SK-N-SH treated with all-trans-retinoic acid at 6 μM for 48 hours (cell line): ENCODE data around the gene DOCK11.

Experiments
- ATAC-seq: fragments of 200-7000 bp; cut with Tn5 transposase; 3 replicates; pipeline ENCODE4 v1.9.1; 2020; ENCODE audit warnings: mild to moderate bottlenecking, moderate library complexity
- ARNTL ChIP-seq: fragments of 450-650 bp; formaldehyde crosslinking; IDR thresholded peaks from 2 replicates; pipeline ENCODE4 v1.5.0; 2020; ENCODE audit warnings: low read depth, mild to moderate bottlenecking, moderate library complexity, borderline replicate concordance
- BACH2 ChIP-seq: fragments of 250-450 bp; sonication (Bioruptor Pico); IDR thresholded peaks from 2 replicates; pipeline ENCODE4 v1.9.0; 2021; ENCODE audit warnings: mild to moderate bottlenecking, borderline replicate concordance
- CREB5 ChIP-seq: fragments of 250-450 bp; sonication (Bioruptor Pico); IDR thresholded peaks from 2 replicates; pipeline ENCODE4 v1.5.1; 2020; ENCODE audit warnings: low read depth, mild to moderate bottlenecking, moderate library complexity
- CSDC2 ChIP-seq: fragments of 250-450 bp; sonication (Bioruptor Pico); IDR thresholded peaks from 2 replicates; pipeline ENCODE4 v1.5.0; 2020; ENCODE audit warnings: mild to moderate bottlenecking, moderate library complexity
- ESRRG ChIP-seq: fragments of 250-450 bp; sonication (Bioruptor Pico); IDR thresholded peaks from 2 replicates; pipeline ENCODE4 v1.6.1; 2021; ENCODE audit warnings: mild to moderate bottlenecking
- GLIS3 ChIP-seq: fragments of 250-450 bp; sonication (Bioruptor Pico); IDR thresholded peaks from 2 replicates; pipeline ENCODE4 v1.5.0; 2020; ENCODE audit warnings: mild to moderate bottlenecking, moderate library complexity
- ISL1 ChIP-seq: fragments of 250-450 bp; sonication (Bioruptor Pico); IDR thresholded peaks from 2 replicates; pipeline ENCODE4 v2.1.2; 2022; ENCODE audit warnings: mild to moderate bottlenecking, moderate library complexity
- OSR1 ChIP-seq: fragments of 250-450 bp; sonication (Bioruptor Pico); IDR thresholded peaks from 2 replicates; pipeline ENCODE4 v1.8.0; 2022; ENCODE audit warnings: moderate library complexity, mild to moderate bottlenecking, inconsistent platforms
- PPARA ChIP-seq: fragments of 250-450 bp; sonication (Bioruptor Pico); IDR thresholded peaks from 2 replicates; pipeline ENCODE4 v1.5.0; 2020; ENCODE audit warnings: mild to moderate bottlenecking, borderline replicate concordance
- RARB ChIP-seq: fragments of 250-450 bp; sonication (Bioruptor Pico); IDR thresholded peaks from 2 replicates; pipeline ENCODE4 v1.8.0; 2021; ENCODE audit warnings: mild to moderate bottlenecking, moderate library complexity
- SNAI2 ChIP-seq: fragments of 250-450 bp; sonication (Bioruptor Pico); IDR thresholded peaks from 2 replicates; pipeline ENCODE4 v1.5.0; 2020; ENCODE audit warnings: mild to moderate bottlenecking, moderate library complexity
- TCF4 ChIP-seq: fragments of 250-450 bp; sonication (Bioruptor Pico); IDR thresholded peaks from 2 replicates; pipeline ENCODE4 v1.8.0; 2021; ENCODE audit warnings: mild to moderate bottlenecking, moderate library complexity, borderline replicate concordance
- TOX ChIP-seq: fragments of 250-450 bp; sonication (Bioruptor Pico); IDR thresholded peaks from 2 replicates; pipeline ENCODE4 v1.8.0; 2021; ENCODE audit warnings: mild to moderate bottlenecking, moderate library complexity, borderline replicate concordance
- TSHZ2 ChIP-seq: fragments of 250-450 bp; sonication (Bioruptor Pico); IDR thresholded peaks from 2 replicates; pipeline ENCODE4 v1.5.0; 2020; ENCODE audit warnings: mild to moderate bottlenecking, moderate library complexity
- ZC3H10 ChIP-seq: fragments of 250-450 bp; sonication (Bioruptor Pico); IDR thresholded peaks from 2 replicates; pipeline ENCODE4 v1.5.1; 2021; ENCODE audit warnings: mild to moderate bottlenecking, moderate library complexity
- ZFP3 ChIP-seq: fragments of 250-450 bp; sonication (Bioruptor Pico); IDR thresholded peaks from 2 replicates; pipeline ENCODE4 v1.5.0; 2020; ENCODE audit warnings: mild to moderate bottlenecking, moderate library complexity
- ZFP30 ChIP-seq: fragments of 450-650 bp; formaldehyde crosslinking; IDR thresholded peaks from 2 replicates; pipeline ENCODE4 v1.5.0; 2022; ENCODE audit warnings: mild to moderate bottlenecking, moderate library complexity
- ZNF565 ChIP-seq: fragments of 450-650 bp; formaldehyde crosslinking; conservative IDR thresholded peaks from 2 replicates; pipeline ENCODE4 v1.5.0; 2020; ENCODE audit warnings: low read depth, mild to moderate bottlenecking, moderate library complexity
- ZNF70 ChIP-seq: fragments of 450-650 bp; formaldehyde crosslinking; IDR thresholded peaks from 2 replicates; pipeline ENCODE4 v1.5.0; 2020; ENCODE audit warnings: mild to moderate bottlenecking, moderate library complexity
- ZNF8 ChIP-seq: fragments of 450-650 bp; formaldehyde crosslinking; IDR thresholded peaks from 2 replicates; pipeline ENCODE4 v1.5.0; 2020; ENCODE audit warnings: mild to moderate bottlenecking, moderate library complexity
- TF ChIP-seq, protein P1 (sequence below): fragments of 250-450 bp; sonication (Bioruptor Pico); IDR thresholded peaks from 2 replicates; pipeline ENCODE4 v1.8.0; 2021; ENCODE audit warnings: low read depth, mild to moderate bottlenecking, moderate library complexity, borderline replicate concordance
- TF ChIP-seq, protein P2 (sequence below): fragments of 250-450 bp; sonication (Bioruptor Pico); IDR thresholded peaks from 2 replicates; pipeline ENCODE4 v1.5.1; 2021; ENCODE audit warnings: mild to moderate bottlenecking, moderate library complexity
- TF ChIP-seq, protein P3 (sequence below): fragments of 250-450 bp; sonication (Bioruptor Pico); IDR thresholded peaks from 2 replicates; pipeline ENCODE4 v1.8.0; 2020; ENCODE audit warnings: mild to moderate bottlenecking, moderate library complexity, borderline replicate concordance

Gene DOCK11

GRCh38 chrX:118474586-118474985 is 21.0 kb upstream of the DOCK11 start (continued):
- TF ChIP-seq ISL1 (CRISPR knock-in tag) (no peak), CSDC2 (CRISPR knock-in tag) (no peak), ZNF8 (CRISPR knock-in tag) (no peak)

GRCh38 chrX:118475903-118476302 is 19.7 kb upstream of the DOCK11 start:
- no peak for ATAC-seq
- TF ChIP-seq, protein P1, sequence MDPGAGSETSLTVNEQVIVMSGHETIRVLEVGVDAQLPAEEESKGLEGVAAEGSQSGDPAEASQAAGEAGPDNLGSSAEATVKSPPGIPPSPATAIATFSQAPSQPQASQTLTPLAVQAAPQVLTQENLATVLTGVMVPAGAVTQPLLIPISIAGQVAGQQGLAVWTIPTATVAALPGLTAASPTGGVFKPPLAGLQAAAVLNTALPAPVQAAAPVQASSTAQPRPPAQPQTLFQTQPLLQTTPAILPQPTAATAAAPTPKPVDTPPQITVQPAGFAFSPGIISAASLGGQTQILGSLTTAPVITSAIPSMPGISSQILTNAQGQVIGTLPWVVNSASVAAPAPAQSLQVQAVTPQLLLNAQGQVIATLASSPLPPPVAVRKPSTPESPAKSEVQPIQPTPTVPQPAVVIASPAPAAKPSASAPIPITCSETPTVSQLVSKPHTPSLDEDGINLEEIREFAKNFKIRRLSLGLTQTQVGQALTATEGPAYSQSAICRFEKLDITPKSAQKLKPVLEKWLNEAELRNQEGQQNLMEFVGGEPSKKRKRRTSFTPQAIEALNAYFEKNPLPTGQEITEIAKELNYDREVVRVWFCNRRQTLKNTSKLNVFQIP (CRISPR knock-in tag) = no peak
- TF ChIP-seq TOX = no peak
- TF ChIP-seq ARNTL (CRISPR knock-in tag) = no peak
- no peak for TF ChIP-seq ISL1 (CRISPR knock-in tag)
- TF ChIP-seq TSHZ2 (CRISPR knock-in tag) = no peak
- TF ChIP-seq ZNF565 (CRISPR knock-in tag) = no peak
- TF ChIP-seq ESRRG (CRISPR knock-in tag) = no peak
- TF ChIP-seq RARB (CRISPR knock-in tag) = no peak
- TF ChIP-seq GLIS3 = no peak
- TF ChIP-seq CREB5 (CRISPR knock-in tag) = no peak
- TF ChIP-seq, protein P2, sequence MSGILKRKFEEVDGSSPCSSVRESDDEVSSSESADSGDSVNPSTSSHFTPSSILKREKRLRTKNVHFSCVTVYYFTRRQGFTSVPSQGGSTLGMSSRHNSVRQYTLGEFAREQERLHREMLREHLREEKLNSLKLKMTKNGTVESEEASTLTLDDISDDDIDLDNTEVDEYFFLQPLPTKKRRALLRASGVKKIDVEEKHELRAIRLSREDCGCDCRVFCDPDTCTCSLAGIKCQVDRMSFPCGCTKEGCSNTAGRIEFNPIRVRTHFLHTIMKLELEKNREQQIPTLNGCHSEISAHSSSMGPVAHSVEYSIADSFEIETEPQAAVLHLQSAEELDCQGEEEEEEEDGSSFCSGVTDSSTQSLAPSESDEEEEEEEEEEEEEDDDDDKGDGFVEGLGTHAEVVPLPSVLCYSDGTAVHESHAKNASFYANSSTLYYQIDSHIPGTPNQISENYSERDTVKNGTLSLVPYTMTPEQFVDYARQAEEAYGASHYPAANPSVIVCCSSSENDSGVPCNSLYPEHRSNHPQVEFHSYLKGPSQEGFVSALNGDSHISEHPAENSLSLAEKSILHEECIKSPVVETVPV = no peak
- TF ChIP-seq ZNF70 = no peak
- no peak for TF ChIP-seq ZFP3 (CRISPR knock-in tag)
- no peak for TF ChIP-seq PPARA (CRISPR knock-in tag)
- no peak for TF ChIP-seq CSDC2 (CRISPR knock-in tag)
- TF ChIP-seq BACH2 (CRISPR knock-in tag) = no peak
- TF ChIP-seq ZNF8 (CRISPR knock-in tag) = no peak
- TF ChIP-seq, protein P3, sequence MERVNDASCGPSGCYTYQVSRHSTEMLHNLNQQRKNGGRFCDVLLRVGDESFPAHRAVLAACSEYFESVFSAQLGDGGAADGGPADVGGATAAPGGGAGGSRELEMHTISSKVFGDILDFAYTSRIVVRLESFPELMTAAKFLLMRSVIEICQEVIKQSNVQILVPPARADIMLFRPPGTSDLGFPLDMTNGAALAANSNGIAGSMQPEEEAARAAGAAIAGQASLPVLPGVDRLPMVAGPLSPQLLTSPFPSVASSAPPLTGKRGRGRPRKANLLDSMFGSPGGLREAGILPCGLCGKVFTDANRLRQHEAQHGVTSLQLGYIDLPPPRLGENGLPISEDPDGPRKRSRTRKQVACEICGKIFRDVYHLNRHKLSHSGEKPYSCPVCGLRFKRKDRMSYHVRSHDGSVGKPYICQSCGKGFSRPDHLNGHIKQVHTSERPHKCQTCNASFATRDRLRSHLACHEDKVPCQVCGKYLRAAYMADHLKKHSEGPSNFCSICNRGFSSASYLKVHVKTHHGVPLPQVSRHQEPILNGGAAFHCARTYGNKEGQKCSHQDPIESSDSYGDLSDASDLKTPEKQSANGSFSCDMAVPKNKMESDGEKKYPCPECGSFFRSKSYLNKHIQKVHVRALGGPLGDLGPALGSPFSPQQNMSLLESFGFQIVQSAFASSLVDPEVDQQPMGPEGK (CRISPR knock-in tag) = no peak
- no peak for TF ChIP-seq ZFP30
- TF ChIP-seq TCF4 (CRISPR knock-in tag) = no peak
- TF ChIP-seq, all 23 proteins: peak for 0

DNA sequence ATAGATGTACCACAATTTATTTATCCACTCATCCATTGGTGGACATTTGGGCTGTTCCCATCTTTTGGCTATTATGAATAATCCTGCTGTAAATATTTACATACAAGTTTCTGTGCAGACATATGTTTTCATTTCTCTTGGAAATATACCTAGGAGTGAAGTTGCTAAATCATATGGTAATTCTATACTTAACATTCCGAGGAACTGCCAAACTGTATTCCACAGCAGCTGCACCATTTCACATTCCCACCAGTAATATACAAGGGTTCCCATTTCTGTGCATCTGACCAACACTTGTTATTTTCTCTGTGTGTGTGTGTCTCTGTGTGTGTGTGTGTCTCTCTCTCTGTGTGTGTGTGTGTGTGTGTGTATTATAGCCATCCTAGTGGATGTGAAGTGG is 15.4 kb upstream of the DOCK11 start:
- no peak for ATAC-seq
- TF ChIP-seq ZC3H10 (CRISPR knock-in tag) (no peak), SNAI2 (no peak), ISL1 (CRISPR knock-in tag) (no peak), CREB5 (CRISPR knock-in tag) (no peak), CSDC2 (CRISPR knock-in tag) (no peak), TSHZ2 (CRISPR knock-in tag) (no peak), RARB (CRISPR knock-in tag) (no peak), ZFP3 (CRISPR knock-in tag) (no peak), OSR1 (CRISPR knock-in tag) (no peak), TOX (no peak), ZNF565 (CRISPR knock-in tag) (no peak), ARNTL (CRISPR knock-in tag) (no peak), ZNF8 (CRISPR knock-in tag) (no peak)
- TF ChIP-seq, protein P3 (CRISPR knock-in tag) = no peak
